22Rv1 (cell line): ENCODE results near the gene CETP.

ENCODE experiments used
- H3K27ac ChIP-seq: fragments of 450-650 bp; 2 replicates; pipeline ENCODE4 v1.5.1; 2017
- CTCF ChIP-seq: fragments of 450-650 bp; IDR thresholded peaks from 2 replicates; pipeline ENCODE4 v1.5.1; 2017; ENCODE audit warnings: mild to moderate bottlenecking
- ZFX ChIP-seq: fragments of 450-650 bp; IDR thresholded peaks from 2 replicates; pipeline ENCODE4 v1.6.1; 2017; ENCODE audit warnings: antibody characterized with exemption, borderline replicate concordance

Gene CETP

GRCh38 chr16:56961851-56962281 lies at the start of gene CETP:
TSS of gene CETP (plus strand) at chr16:56961950. CDS start at chr16:56961980, 30 bp downstream.
- TF ChIP-seq ZFX: no peak
- no peak for TF ChIP-seq CTCF
- no peak within 1 kb of the TSS for H3K27ac ChIP-seq

GRCh38 chr16:56912746-56913708 lies 48.7 kb upstream of the CETP start:
- H3K27ac ChIP-seq: no peak overlapping the region

GRCh38 chr16:56914896-56915295 lies 46.9 kb upstream of the CETP start:
- TF ChIP-seq CTCF: no peak
- no peak for TF ChIP-seq ZFX
- no peak overlapping the region for H3K27ac ChIP-seq

More at GRCh38 chr16:56912746-56913708, 48.7 kb upstream of the CETP start:
- no peak for TF ChIP-seq CTCF
- no peak for TF ChIP-seq ZFX

- TF ChIP-seq ZFX (no peak), CTCF (no peak)
These were observed 46.2 kb upstream of the CETP start for GRCh38 chr16:56915336-56916119.

GRCh38 chr16:56916571-56917403 lies 45.0 kb upstream of the CETP start:
- no peak overlapping the region for H3K27ac ChIP-seq
- TF ChIP-seq ZFX (no peak), CTCF (no peak)

More at GRCh38 chr16:56915336-56916119, 46.2 kb upstream of the CETP start:
- H3K27ac ChIP-seq: no peak overlapping the region

- no peak overlapping the region for H3K27ac ChIP-seq
- TF ChIP-seq ZFX (no peak), CTCF (no peak)
These were observed 43.2 kb upstream of the CETP start for GRCh38 chr16:56918467-56919012.
